ENCODE measurements around the gene DOCK10.

DNA sequence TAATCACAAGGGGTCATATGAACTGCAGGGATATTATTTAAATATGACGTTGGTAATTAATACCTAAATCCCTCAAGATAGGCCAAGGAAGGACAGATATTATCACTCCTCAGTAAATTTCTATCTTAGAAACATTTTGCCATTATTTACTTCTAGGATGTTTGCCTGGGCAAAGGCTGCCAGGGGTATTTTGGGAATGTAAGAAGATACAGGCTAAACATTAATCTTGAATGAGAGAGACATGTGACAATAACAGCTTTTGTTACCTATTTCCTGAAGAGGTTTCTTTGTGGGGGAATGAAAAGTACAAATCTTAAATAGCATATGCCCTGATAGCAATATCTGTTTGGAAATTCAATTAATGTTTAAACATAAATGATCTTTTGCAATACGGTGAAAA is 325.3 kb downstream of the DOCK10 start:
- TF ChIP-seq, protein P1, sequence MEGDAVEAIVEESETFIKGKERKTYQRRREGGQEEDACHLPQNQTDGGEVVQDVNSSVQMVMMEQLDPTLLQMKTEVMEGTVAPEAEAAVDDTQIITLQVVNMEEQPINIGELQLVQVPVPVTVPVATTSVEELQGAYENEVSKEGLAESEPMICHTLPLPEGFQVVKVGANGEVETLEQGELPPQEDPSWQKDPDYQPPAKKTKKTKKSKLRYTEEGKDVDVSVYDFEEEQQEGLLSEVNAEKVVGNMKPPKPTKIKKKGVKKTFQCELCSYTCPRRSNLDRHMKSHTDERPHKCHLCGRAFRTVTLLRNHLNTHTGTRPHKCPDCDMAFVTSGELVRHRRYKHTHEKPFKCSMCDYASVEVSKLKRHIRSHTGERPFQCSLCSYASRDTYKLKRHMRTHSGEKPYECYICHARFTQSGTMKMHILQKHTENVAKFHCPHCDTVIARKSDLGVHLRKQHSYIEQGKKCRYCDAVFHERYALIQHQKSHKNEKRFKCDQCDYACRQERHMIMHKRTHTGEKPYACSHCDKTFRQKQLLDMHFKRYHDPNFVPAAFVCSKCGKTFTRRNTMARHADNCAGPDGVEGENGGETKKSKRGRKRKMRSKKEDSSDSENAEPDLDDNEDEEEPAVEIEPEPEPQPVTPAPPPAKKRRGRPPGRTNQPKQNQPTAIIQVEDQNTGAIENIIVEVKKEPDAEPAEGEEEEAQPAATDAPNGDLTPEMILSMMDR (IDR thresholded peaks at IDR 0.05), result no peak
- TF ChIP-seq POLR2A (IDR thresholded peaks at IDR 0.05), result no peak

Measured in stomach (tissue), 4 donors.